Stimulated activated CD8-positive, alpha-beta memory T cell treated with anti-CD3 and anti-CD28 coated beads, Interleukin-2, amount 100 ng/mL, for 48 hours (primary cell): ENCODE results near the gene RHBDF2.

Source experiments
- DNase-seq, 2 donors: peaks; one replicate each; pipeline ENCODE4 v3.0.0-alpha.2; 2020; ENCODE audit warnings: low read depth in 2 of 2

The RHBDF2 gene

DNA sequence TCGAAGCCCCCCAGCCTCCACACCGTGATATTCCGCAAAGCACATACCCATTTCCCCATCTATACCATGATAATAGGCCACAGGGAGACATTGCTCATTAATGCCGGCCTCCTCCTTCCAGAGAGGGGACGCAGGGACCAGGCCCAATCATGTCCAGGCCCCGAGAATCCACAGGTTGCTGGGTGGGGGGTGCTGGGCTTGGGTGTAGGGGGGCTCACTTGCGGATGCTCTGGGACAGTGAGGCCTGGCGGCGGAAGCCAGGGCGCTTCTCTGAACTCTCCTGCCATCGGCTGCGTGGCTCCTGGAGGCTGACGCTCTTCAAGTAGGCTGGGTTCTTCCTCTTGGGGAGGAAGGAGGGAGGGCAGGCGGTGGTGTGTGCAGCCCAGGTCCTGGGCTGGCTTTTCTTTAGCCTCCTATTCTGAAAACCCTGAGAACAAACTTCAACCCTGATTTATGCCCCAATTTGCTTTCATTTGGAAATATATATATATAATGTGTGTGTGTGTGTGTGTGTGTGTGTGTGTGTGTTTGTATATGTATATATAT, 21.6 kb downstream of the RHBDF2 start:
- DNase-seq, result no peak

DNA sequence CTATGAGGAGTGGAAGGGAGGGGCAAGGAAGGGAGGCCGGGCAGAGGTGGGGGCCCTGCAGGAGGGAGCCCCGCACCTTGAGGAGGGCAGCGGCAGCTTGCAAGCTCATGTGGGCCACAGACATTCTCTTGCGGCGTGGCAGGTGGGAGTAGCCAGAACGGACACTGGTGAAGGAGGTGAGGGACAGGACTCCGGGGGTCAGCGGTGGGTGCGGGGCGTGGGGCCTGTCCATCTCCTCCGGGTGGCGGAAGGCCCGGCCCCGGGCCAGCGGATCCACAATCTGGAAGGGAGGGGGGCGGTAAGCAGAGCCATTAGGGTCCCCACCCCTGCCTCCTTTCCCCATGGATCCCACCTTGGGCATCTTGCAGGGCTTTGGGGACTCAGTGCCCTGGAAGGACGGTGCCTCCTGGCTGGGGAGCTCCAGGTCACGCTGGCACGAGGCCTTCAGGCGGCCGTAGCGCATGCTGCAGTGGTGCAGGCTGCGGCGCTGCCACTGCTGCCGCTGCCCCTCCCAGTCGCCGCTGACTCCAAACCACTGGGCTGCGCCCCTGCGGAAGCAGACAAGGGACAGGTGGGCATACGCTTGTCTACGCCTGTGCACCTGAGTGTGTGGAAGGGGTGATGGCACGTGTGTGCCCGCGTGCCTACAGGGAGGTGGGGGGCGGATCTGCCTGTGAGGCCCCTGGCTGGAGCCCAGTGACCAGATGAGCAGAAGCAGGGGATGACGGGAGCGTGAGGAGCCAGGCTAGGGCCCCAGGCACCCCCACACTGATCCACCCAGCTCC, 22.3 kb downstream of the RHBDF2 start:
- DNase-seq, result no peak

DNA sequence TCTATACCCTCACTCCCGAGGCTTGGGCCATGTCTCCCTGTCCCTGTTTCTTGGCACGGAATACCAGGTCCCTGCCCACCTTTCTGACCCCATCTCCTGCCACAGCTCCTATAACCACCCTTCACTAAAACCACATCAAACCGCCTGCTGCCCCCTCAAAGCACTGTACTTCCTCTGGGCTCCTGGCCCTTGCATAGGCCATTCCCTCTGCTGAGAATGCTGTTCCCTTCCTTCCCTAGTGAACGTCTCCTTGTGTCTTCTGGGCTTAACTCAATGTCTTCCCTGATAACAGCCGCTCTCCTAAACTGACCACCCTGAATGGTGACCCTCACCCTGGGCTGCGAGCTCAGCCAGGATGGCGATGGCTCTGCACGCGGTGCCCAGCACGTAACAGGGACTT, 23.1 kb downstream of the RHBDF2 start:
- no peak for DNase-seq

DNA sequence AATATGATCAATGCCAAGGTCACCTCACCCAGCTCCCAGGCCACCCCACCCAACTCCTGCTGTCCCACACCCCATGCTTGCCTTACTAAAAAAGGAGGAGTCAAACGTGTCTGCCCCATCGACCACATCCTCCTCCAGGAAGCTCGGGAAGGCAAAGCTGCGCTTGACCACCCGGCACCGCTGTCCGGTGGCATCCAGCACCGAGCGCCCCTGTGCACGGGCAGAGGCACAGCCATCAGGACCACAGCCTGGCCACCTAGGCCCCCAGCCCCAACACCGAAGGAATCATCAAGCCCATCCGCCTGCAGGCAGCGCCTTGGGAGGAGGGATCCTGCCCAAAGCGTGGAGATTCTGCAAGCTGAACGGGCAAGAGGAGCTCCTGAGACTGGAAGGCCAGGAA, 23.6 kb downstream of the RHBDF2 start:
- no peak for DNase-seq

DNA sequence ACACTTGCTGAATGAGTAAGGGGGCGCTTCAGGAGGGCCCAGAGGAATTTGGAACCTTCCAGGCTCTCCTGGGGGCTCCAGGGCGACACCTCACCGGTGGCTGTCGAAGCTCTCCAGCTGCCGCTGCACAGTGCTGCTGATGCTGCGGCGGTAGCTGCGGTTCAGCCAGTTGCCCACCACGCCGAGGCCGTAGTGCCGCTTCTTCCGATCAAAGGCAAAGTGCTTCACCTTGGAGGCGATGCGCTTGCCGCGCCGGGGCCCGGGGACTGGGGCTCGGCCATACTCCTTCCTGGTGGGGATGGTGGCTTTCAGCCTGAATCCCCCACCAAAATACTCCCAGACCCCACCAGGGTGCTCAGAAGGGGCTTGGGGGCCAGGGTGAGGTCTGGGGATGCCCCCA, 24.5 kb downstream of the RHBDF2 start:
- DNase-seq, result no peak

DNA sequence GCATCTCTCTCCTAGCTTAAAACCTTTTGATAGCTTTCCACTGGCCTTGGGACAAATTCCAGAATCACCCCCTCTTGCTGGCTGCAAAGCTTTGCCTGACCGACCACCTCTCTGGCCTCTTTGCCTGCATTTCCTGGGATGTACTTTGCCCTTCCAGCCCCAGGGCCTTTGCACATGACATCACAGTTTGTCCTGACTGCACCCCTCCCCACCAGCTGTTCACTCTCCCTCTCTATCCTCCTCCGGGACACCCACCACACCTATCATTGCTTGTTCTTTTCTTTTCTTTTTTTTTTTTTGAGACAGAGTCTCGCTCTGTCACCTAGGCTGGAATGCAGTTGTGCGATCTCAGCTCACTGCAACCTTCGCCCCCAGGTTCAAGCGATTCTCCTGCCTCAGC, 25.9 kb downstream of the RHBDF2 start:
- DNase-seq, result no peak

DNA sequence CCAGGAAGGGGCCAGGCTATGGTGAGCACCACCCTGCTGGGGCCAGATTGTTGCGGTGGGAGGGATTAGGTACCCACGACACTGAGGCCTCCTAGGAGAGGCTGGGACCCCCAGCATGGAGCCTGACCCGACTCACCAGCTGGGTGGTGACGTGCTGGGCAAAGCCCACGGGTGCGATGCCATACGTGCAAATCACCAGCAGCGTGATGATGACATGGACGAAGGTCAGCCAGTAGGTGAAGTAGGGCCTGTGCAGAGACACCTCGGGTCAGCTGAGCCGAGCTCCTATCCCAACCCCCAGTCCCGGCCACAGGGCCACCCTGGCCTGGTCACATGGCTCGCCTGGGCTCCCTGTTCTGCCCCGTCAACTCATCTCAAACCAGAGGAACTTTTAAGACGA, 26.3 kb downstream of the RHBDF2 start:
- no peak for DNase-seq

GRCh38 chr17:76474238-76474637, 27.0 kb downstream of the RHBDF2 start:
- no peak for DNase-seq

GRCh38 chr17:76473541-76473985, 27.7 kb downstream of the RHBDF2 start:
- DNase-seq, result no peak

GRCh38 chr17:76472726-76473125, 28.5 kb downstream of the RHBDF2 start:
- DNase-seq, result no peak

GRCh38 chr17:76472258-76472645, 29.0 kb downstream of the RHBDF2 start:
- no peak for DNase-seq

DNA sequence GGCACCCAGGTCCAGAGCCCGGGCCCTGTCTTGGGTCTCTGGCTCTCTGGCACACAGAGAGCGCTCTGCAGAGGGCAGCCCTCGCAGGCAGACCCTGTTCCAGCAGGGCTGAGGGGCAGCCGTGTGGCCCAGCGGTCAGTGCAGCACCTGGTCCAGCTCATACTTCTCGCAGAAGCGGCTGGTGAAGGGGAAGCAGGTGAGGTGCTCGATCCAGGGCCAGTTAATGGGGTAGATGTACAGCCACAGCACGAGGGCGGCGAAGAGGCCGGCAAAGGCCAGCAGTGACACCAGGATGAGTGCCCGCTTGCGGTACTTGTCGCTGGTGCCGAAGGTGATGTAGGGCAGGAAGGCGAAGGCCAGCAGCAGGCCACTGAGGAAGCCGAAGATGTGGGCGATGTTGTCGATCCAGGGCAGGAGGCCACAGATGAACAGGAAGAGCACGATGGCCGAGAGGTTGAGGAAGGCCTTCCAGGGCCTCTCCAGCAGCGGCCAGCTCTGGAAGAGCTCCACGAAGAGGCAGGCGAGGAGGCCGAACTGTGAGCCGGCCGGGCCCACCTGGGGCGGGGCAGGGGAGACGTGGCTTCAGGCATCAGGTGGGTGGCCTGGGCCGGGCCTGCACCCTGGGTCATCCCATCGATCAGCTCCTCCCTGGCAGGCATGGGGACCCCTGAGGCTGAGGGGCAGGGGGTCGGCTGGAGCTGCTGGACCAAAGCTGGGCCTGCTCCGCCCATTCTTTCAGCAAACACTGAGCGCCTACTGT, 29.5 kb downstream of the RHBDF2 start:
- DNase-seq, result no peak

GRCh38 chr17:76469991-76470739, 31.1 kb downstream of the RHBDF2 start:
- no peak for DNase-seq

- DNase-seq, result no peak
These were observed 31.9 kb downstream of the RHBDF2 start for GRCh38 chr17:76469076-76469990.

- DNase-seq, result no peak
These were observed 32.6 kb downstream of the RHBDF2 start for GRCh38 chr17:76468634-76469010.

GRCh38 chr17:76467809-76468633, 33.2 kb downstream of the RHBDF2 start:
- no peak for DNase-seq

- DNase-seq, result no peak
These were observed 33.9 kb downstream of the RHBDF2 start, which contains the start of gene AANAT for GRCh38 chr17:76467366-76467765. Gene AANAT, plus strand, starts transcription at chr17:76467603. Its CDS starts 1,144 bp downstream, at chr17:76468747.

DNA sequence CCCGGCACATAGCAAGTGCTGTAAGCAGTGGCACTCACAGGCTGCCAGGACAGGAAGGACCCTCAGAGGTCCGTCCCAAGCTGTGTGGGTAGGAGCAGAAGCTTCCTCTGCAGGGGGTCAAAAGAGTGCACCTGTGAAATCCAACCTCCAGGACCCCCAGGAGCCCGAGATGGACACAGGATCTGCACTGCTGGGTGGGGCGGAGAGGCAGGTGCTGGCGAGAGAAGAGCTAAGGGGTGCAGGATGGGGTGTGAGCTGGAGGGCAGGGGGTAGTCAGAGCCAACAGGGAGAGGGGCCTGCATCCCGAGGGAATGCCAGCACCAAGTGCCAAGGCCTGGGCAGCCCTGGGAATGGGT, 34.5 kb downstream of the RHBDF2 start:
- no peak for DNase-seq

GRCh38 chr17:76462556-76463290, 38.5 kb downstream of the RHBDF2 start:
- DNase-seq, result no peak
